Aorta (tissue), 5 donors: Measurements from ENCODE around the gene PTPA. TPM values are rescaled to one million over a fixed set of nuclear protein-coding genes. Genes with fewer than 3 reads are reported as not detected.

Experiments used
- ATAC-seq: fragments of 200-7000 bp; cut with Tn5 transposase; one replicate; pipeline ENCODE4 v1.9.1; 2022; ENCODE audit warnings: moderate library complexity; ENCODE audit not compliant: low FRiP score
- DNase-seq, 2 donors: peaks; one replicate each; pipeline ENCODE4 v3.0.0-alpha.2; 2020
- H3K27ac ChIP-seq, 2 donors: one replicate each; pipeline ENCODE4 v1.5.1; 2013; ENCODE audit warnings: low read length in 2 of 2, mild to moderate bottlenecking in 2 of 2, moderate library complexity in 2 of 2, control low read depth in 1 of 2, inconsistent platforms in 1 of 2, low read depth in 1 of 2
- H3K27me3 ChIP-seq, 2 donors: one replicate each; pipeline ENCODE4 v1.6.1; 2013; ENCODE audit warnings: control low read depth in 1 of 2, low read length in 1 of 2, mild to moderate bottlenecking in 1 of 2, moderate library complexity in 1 of 2; ENCODE audit not compliant: insufficient read depth in 2 of 2, control insufficient read depth in 1 of 2
- H3K36me3 ChIP-seq, 2 donors: one replicate each; pipeline ENCODE4 v1.6.1; 2013; ENCODE audit warnings: control low read depth in 1 of 2, low read length in 1 of 2, mild to moderate bottlenecking in 1 of 2; ENCODE audit not compliant: insufficient read depth in 2 of 2, control insufficient read depth in 1 of 2
- H3K4me1 ChIP-seq, 2 donors: one replicate each; pipeline ENCODE4 v1.6.1; 2013; ENCODE audit warnings: low read length in 2 of 2, control low read depth in 1 of 2, mild to moderate bottlenecking in 1 of 2, moderate library complexity in 1 of 2; ENCODE audit not compliant: insufficient read depth in 2 of 2, control insufficient read depth in 1 of 2
- H3K4me3 ChIP-seq, 2 donors: one replicate each; pipeline ENCODE4 v1.5.1; 2013; ENCODE audit warnings: low read length in 2 of 2, control low read depth in 1 of 2, mild to moderate bottlenecking in 1 of 2
- H3K9me3 ChIP-seq: one replicate; pipeline ENCODE4 v1.6.1; 2013; ENCODE audit warnings: mild to moderate bottlenecking, low read length; ENCODE audit not compliant: control insufficient read depth
- WGBS, 2 donors: extraction: QIAGEN DNeasy Blood & Tissue Kit; methylation state at CpG; one replicate each; pipeline ENCODE4 v1.1.7; 2013; 5-methylcytosine and 5-hydroxymethylcytosine counted together
- intact Hi-C, 2 donors: fragments of 100-400 bp; cut with DNase I; formaldehyde crosslinking; loops; one replicate each; pipeline versions ENCODE4 v1.14.2 to v1.15.0; 2022
- polyA plus RNA-seq, 2 donors: library from polyadenylated mRNA; stranded (reverse); fragments of 200-250 nt; gene quantifications; one replicate each; pipeline ENCODE4 v1.2.3, GENCODE V29; 2013
- total RNA-seq, 2 donors: library from RNA; stranded (reverse); fragmentation: NEBNext Ultra II Directional; extraction: Animal tissue kit (Norgen Biotek cat#: 25700); gene quantifications; one replicate each; pipeline ENCODE4 v1.2.1, GENCODE V29; 2021
- donor health status: healthy with polysubstance abuse.
- donor health status: Bipolar disorder and iron deficiency.
- donor health status: DM: no; HTN: no; CAD: no.
- donor health status: DM: no; HTN: no; CAD: no.
- donor health status: DM: yes; HTN: yes; CAD: no.

PTPA gene
- total and polyA plus RNA-seq, 4 donors, result 60.6 to 156 (median 76.7) TPM

- H3K36me3 ChIP-seq, result no peaks in the 10 kb centered on the region
- H3K27ac ChIP-seq, result peak overlapping the region; percentile 99 to 100
- no peaks in the 10 kb centered on the region for H3K27me3 ChIP-seq
- H3K4me3 ChIP-seq, result no peak overlapping the region
- 40 to 47% methylated on average over 15 of the region's 15 CpGs for WGBS, 2 donors
- H3K4me1 ChIP-seq, result peaks cover 0 to 6% of the 10 kb centered on the region in 2 donors
- DNase-seq, result no peak
- H3K9me3 ChIP-seq, result no peaks in the 10 kb centered on the region
- ATAC-seq, result no peak
- intact Hi-C loops, result loop anchor here in 1 of 2 donors (2.0 to 5.0 kb wide), 2 partner anchors 32 to 355 kb away; no protein-coding TSS in a partner anchor
Measured at GRCh38 chr9:129142138-129142935, 31.1 kb downstream of the PTPA start.

GRCh38 chr9:129143031-129143927 is 32.1 kb downstream of the PTPA start:
- WGBS, 2 donors, result 11% methylated on average over 13 to 14 of the region's 14 CpGs
- DNase-seq (peak; percentile 93 to 96), ATAC-seq (peak; percentile 46)
- Histone ChIP-seq H3K27me3 (no peaks in the 10 kb centered on the region), H3K27ac (peak overlapping the region; percentile 88 to 100), H3K4me3 (no peak overlapping the region), H3K4me1 (peaks cover 0 to 6% of the 10 kb centered on the region in 2 donors), H3K9me3 (no peaks in the 10 kb centered on the region), H3K36me3 (no peaks in the 10 kb centered on the region)
- intact Hi-C loops, result loop anchor here in 1 of 2 donors (2.0 to 5.0 kb wide), 2 partner anchors 32 to 354 kb away; no protein-coding TSS in a partner anchor

- H3K36me3 ChIP-seq, result no peaks in the 10 kb centered on the region
- no peaks in the 10 kb centered on the region for H3K27me3 ChIP-seq
- ATAC-seq (no peak), DNase-seq (no peak)
- 17 to 23% methylated on average over 2 of the region's 2 CpGs for WGBS, 2 donors
- H3K4me1 ChIP-seq, result peaks cover 0 to 6% of the 10 kb centered on the region in 2 donors
- no peaks in the 10 kb centered on the region for H3K9me3 ChIP-seq
- H3K4me3 ChIP-seq, result no peak overlapping the region
- intact Hi-C loops, result loop anchor here in 1 of 2 donors (2.0 kb wide), 1 partner anchor 27 kb away; no protein-coding TSS in a partner anchor
- H3K27ac ChIP-seq, result peak overlapping the region; percentile 45 to 85
Measured at GRCh38 chr9:129145316-129145715, 34.1 kb downstream of the PTPA start.

- no peaks in the 10 kb centered on the region for H3K9me3 ChIP-seq
- intact Hi-C loops, result loop anchor here in 1 of 2 donors (2.0 kb wide), 2 partner anchors 21 to 27 kb away; no protein-coding TSS in a partner anchor
- no peaks in the 10 kb centered on the region for H3K36me3 ChIP-seq
- 25 to 28% methylated on average over 6 to 7 of the region's 7 CpGs for WGBS, 2 donors
- ATAC-seq (peak; percentile 33), DNase-seq (peak; percentile 82 to 90)
- no peak overlapping the region for H3K4me3 ChIP-seq
- H3K4me1 ChIP-seq, result peaks cover 0 to 6% of the 10 kb centered on the region in 2 donors
- no peaks in the 10 kb centered on the region for H3K27me3 ChIP-seq
- peak overlapping the region; percentile 58 to 85 for H3K27ac ChIP-seq
Measured at GRCh38 chr9:129145841-129146292, 34.7 kb downstream of the PTPA start.

- Histone ChIP-seq H3K9me3 (no peaks in the 10 kb centered on the region), H3K36me3 (no peaks in the 10 kb centered on the region), H3K4me3 (no peak overlapping the region), H3K4me1 (peaks cover 0 to 6% of the 10 kb centered on the region in 2 donors), H3K27ac (peak overlapping the region; percentile 58 to 85), H3K27me3 (no peaks in the 10 kb centered on the region)
- 10 to 14% methylated on average over 7 to 8 of the region's 8 CpGs for WGBS, 2 donors
- DNase-seq (peak in 1 of 2 donors; percentile 73), ATAC-seq (peak; percentile 20)
- intact Hi-C loops, result loop anchor here in 1 of 2 donors (2.0 kb wide), 1 partner anchor 20 kb away; no protein-coding TSS in a partner anchor
Measured at GRCh38 chr9:129146441-129146941, 35.3 kb downstream of the PTPA start.

- intact Hi-C loops, result no loop called here
- no peak for DNase-seq
- no peak overlapping the region for H3K27ac ChIP-seq
- H3K36me3 ChIP-seq, result no peaks in the 10 kb centered on the region
- H3K27me3 ChIP-seq, result no peaks in the 10 kb centered on the region
- H3K4me3 ChIP-seq, result no peak overlapping the region
- ATAC-seq, result no peak
- H3K4me1 ChIP-seq, result peaks cover 0 to 2% of the 10 kb centered on the region in 2 donors
- whole genome bisulfite sequencing, 2 donors, result 71 to 72% methylated on average over 6 of the region's 6 CpGs
- H3K9me3 ChIP-seq, result no peaks in the 10 kb centered on the region
Measured at GRCh38 chr9:129148463-129149204, 37.4 kb downstream of the PTPA start.

- ATAC-seq (no peak), DNase-seq (no peak)
- Histone ChIP-seq H3K27ac (no peak overlapping the region), H3K36me3 (no peaks in the 10 kb centered on the region), H3K9me3 (no peaks in the 10 kb centered on the region), H3K4me1 (peaks cover 0 to 2% of the 10 kb centered on the region in 2 donors), H3K27me3 (no peaks in the 10 kb centered on the region), H3K4me3 (no peak overlapping the region)
- intact Hi-C loops, result no loop called here
- 85 to 87% methylated on average over 6 of the region's 6 CpGs for WGBS, 2 donors
Measured at GRCh38 chr9:129149442-129149841, 38.2 kb downstream of the PTPA start.

GRCh38 chr9:129150122-129150521 is 38.9 kb downstream of the PTPA start:
- H3K4me1 ChIP-seq, result peaks cover 0 to 2% of the 10 kb centered on the region in 2 donors
- H3K27ac ChIP-seq, result no peak overlapping the region
- ATAC-seq (no peak), DNase-seq (no peak)
- H3K27me3 ChIP-seq, result no peaks in the 10 kb centered on the region
- 78 to 82% methylated on average over 7 to 10 of the region's 10 CpGs for WGBS, 2 donors
- H3K9me3 ChIP-seq, result no peaks in the 10 kb centered on the region
- H3K36me3 ChIP-seq, result no peaks in the 10 kb centered on the region
- no peak overlapping the region for H3K4me3 ChIP-seq
- intact Hi-C loops, result no loop called here
